AG04450 (cell line): Measurements from ENCODE around the gene ASIC3. TPM values are rescaled to one million over a fixed set of nuclear protein-coding genes. Genes with fewer than 3 reads are reported as not detected.

ENCODE experiments used
- CTCF ChIA-PET: fragments of 300-600, 350-600 bp; formaldehyde crosslinking; extraction: SDS; loops from one replicate; lab custom pipeline; 2022; ENCODE audit warnings: antibody characterized with exemption, inconsistent platforms; lab: Charles Lee
- POLR2A ChIA-PET: fragments of 350-600 bp; formaldehyde crosslinking; extraction: SDS; loops from one replicate; lab custom pipeline; 2021; ENCODE audit warnings: antibody characterized with exemption, inconsistent platforms; lab: Yijun Ruan, JAX
- DNase-seq: peaks from one replicate; pipeline ENCODE4 v3.0.0-alpha.2; 2011; ENCODE audit warnings: low read depth, low spot score
- H3K27ac ChIP-seq: one replicate; pipeline ENCODE4 v1.5.1; 2012; ENCODE audit warnings: low read depth, low read length, control low read depth
- H3K27me3 ChIP-seq: one replicate; pipeline ENCODE4 v1.6.0; 2012; ENCODE audit warnings: low read length; ENCODE audit not compliant: control insufficient read depth, insufficient read depth
- H3K4me3 ChIP-seq: 2 replicates; pipeline ENCODE4 v1.5.1; 2011; ENCODE audit warnings: mild to moderate bottlenecking, low read depth, low read length, control low read depth
- H3K9me3 ChIP-seq: 2 replicates; pipeline ENCODE4 v1.5.1; 2012; ENCODE audit warnings: low read length; ENCODE audit not compliant: control insufficient read depth, insufficient read depth
- CTCF ChIP-seq: IDR thresholded peaks from 2 replicates; pipeline ENCODE4 v1.5.1; 2011; ENCODE audit warnings: low read depth, low read length, control low read depth, inconsistent platforms
- polyA plus RNA-seq: library from polyadenylated mRNA; depleted of rRNA; stranded (reverse); fragments of >200 nt; gene quantifications from 2 replicates; pipeline ENCODE4 v1.2.3, GENCODE V29; 2011

ASIC3 gene
- polyA plus RNA-seq, 1 experiment, result 0.07 TPM

- DNase-seq, result no peak
- no peak for TF ChIP-seq CTCF
- ChIA-PET POLR2A (no interaction called here), CTCF (no interaction called here)
- Histone ChIP-seq H3K27me3 (no peaks in the 10 kb centered on the region), H3K4me3 (no peak overlapping the region), H3K9me3 (no peaks in the 10 kb centered on the region), H3K27ac (no peak overlapping the region)
These were observed 13.2 kb upstream of the ASIC3 start for GRCh38 chr7:151035026-151035717.

- ChIA-PET POLR2A (no interaction called here), CTCF (no interaction called here)
- Histone ChIP-seq H3K4me3 (no peak overlapping the region), H3K27ac (no peak overlapping the region), H3K9me3 (no peaks in the 10 kb centered on the region; the same call in 1 of the 2 replicates), H3K27me3 (no peaks in the 10 kb centered on the region)
- DNase-seq, result no peak
- no peak for TF ChIP-seq CTCF
These were observed 12.4 kb upstream of the ASIC3 start for GRCh38 chr7:151035902-151036301.

- DNase-seq, result no peak
- no peaks in the 10 kb centered on the region for H3K27me3 ChIP-seq
- no peak for TF ChIP-seq CTCF
- peak overlapping the region; percentile 82 for H3K27ac ChIP-seq
- no peaks in the 10 kb centered on the region; the same call in 1 of the 2 replicates for H3K9me3 ChIP-seq
- ChIA-PET POLR2A (interaction anchor here (0.6 to 1.2 kb wide), 2 partner anchors 11 to 1261 kb away, joined by 3 to 6 read pairs; partner anchors contain the start of gene ABCB8), CTCF (interaction anchor here (0.6 to 1.5 kb wide), 3 partner anchors 11 to 85 kb away, joined by 3 to 6 read pairs (median 3); partner anchors contain the start of gene ABCB8)
- H3K4me3 ChIP-seq, result no peak overlapping the region
These were observed 9.1 kb upstream of the ASIC3 start for GRCh38 chr7:151038951-151039849.

GRCh38 chr7:151039850-151040548 is 8.3 kb upstream of the ASIC3 start:
- Histone ChIP-seq H3K27ac (no peak overlapping the region), H3K27me3 (no peaks in the 10 kb centered on the region), H3K9me3 (no peaks in the 10 kb centered on the region; the same call in 1 of the 2 replicates), H3K4me3 (no peak overlapping the region)
- POLR2A ChIA-PET, result interaction anchor here (1.2 kb wide), 1 partner anchor 12 kb away, joined by 6 read pairs; the partner anchor contains the start of gene ABCB8
- DNase-seq, result no peak
- CTCF ChIA-PET, result no interaction called here
- no peak for TF ChIP-seq CTCF
